ENCODE data around the gene ARPP19. TPM values are rescaled to one million over a fixed set of nuclear protein-coding genes. Genes with fewer than 3 reads are reported as not detected.
"Not testable (repeated sequence)": the region's sequence is repeated elsewhere in the genome, so short reads cannot be mapped to it uniquely, and the experiment has no call there.

ARPP19 gene
- total RNA-seq, 6 experiments from 2014 or later: 116 to 142 (median 126) TPM

DNA sequence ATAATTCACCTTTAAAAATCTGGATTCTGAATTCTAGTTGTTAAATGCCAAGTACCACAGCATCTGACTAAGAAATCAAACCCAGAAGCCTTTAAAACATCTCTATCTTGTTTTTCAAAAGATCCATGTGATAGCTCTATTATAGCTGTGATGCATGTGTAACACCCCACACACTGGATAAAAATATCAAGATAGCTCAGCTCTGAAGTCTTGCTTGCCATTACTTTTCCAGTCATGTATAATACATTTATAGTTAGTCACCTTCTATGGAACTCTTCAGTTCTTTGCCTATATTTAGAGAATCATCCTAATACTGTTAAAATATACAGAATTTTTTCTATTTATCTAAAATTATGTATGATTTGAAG lies 11.6 kb downstream of the ARPP19 start:
- H3K4me1 Mint-ChIP-seq (ENCODE audit: low read depth): peaks cover 60% of the 10 kb centered on the region
- DNase-seq: peak; percentile 15

DNA sequence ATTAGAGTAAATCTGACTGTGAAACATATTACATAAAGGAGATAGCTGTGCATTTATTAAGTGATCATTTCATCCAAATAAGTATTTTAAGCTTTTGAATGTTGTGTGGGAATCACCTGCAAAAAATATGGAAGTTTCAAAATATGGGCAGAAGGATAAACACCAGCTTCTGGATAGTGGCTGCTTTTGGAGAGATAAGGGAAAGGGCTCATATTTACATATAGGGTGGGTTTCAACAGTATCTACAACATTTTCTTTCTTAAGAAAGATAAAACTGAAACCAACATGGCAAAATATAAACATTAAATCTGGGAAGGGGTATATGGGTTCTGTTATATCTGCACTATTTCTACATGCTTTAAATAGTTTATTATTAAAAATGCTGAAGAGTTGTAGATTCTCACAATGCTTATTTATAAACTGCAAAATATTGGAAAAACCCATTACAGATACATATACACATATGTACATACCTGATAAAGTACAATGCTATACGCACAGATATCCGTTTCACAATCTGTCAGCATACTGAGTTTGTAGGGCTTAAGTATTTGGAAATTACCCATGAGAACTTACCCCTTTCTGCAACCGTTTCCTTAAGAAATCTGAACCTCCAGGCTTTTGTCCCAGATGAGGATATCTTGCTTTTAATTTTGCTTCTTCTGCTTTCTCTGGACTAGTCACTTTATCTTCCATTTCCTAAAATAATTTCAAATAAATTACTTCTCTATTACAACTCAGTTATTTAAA lies 12.1 kb downstream of the ARPP19 start:
- Mint-ChIP-seq H3K27me3 (ENCODE audit: insufficient read depth) (no peaks in the 10 kb centered on the region), H3K4me3 (no peak overlapping the region), H3K9me3 (no peaks in the 10 kb centered on the region), H3K4me1 (ENCODE audit: low read depth) (peaks cover 55% of the 10 kb centered on the region), H3K27ac (peak overlapping the region; percentile 75), H3K36me3 (ENCODE audit: low read depth) (peaks cover 18% of the 10 kb centered on the region)
- TF ChIP-seq, protein P1, sequence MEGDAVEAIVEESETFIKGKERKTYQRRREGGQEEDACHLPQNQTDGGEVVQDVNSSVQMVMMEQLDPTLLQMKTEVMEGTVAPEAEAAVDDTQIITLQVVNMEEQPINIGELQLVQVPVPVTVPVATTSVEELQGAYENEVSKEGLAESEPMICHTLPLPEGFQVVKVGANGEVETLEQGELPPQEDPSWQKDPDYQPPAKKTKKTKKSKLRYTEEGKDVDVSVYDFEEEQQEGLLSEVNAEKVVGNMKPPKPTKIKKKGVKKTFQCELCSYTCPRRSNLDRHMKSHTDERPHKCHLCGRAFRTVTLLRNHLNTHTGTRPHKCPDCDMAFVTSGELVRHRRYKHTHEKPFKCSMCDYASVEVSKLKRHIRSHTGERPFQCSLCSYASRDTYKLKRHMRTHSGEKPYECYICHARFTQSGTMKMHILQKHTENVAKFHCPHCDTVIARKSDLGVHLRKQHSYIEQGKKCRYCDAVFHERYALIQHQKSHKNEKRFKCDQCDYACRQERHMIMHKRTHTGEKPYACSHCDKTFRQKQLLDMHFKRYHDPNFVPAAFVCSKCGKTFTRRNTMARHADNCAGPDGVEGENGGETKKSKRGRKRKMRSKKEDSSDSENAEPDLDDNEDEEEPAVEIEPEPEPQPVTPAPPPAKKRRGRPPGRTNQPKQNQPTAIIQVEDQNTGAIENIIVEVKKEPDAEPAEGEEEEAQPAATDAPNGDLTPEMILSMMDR (IDR thresholded peaks at IDR 0.05): no peak
- no peak for DNase-seq

More for the DNA sequence above, 11.6 kb downstream of the ARPP19 start:
- Mint-ChIP-seq H3K36me3 (ENCODE audit: low read depth) (peaks cover 16% of the 10 kb centered on the region), H3K4me3 (no peak overlapping the region), H3K9me3 (no peaks in the 10 kb centered on the region), H3K27me3 (ENCODE audit: insufficient read depth) (no peaks in the 10 kb centered on the region), H3K27ac (peak overlapping the region; percentile 75)
- TF ChIP-seq, protein P1 (IDR thresholded peaks at IDR 0.05): no peak

DNA sequence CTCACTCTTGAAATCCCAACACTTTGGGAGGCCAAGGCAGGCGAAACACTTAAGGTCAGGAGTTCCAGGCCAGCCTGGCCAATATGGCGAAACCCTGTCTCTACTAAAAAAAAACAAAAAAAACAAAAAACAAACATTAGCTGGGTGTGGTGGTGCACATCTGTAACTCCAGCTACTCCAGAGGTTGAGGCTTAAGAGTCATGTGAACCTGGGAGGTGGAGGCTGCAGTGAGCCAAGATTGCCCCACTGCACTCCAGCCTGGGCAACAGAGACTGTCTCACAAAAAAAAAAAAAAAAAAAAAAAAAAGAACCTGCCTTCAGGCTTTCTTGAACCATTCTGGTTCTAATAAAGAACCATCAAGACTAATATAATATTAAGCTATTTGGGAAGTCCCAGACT lies 16.5 kb downstream of the ARPP19 start:
- H3K27me3 Mint-ChIP-seq (ENCODE audit: insufficient read depth): peaks cover 2% of the 10 kb centered on the region; the same call in 1 of the 2 replicates
- no peak for DNase-seq
- peaks cover 14% of the 10 kb centered on the region for H3K4me1 Mint-ChIP-seq (ENCODE audit: low read depth)
- peaks cover 31% of the 10 kb centered on the region for H3K36me3 Mint-ChIP-seq (ENCODE audit: low read depth)
- H3K27ac Mint-ChIP-seq: no peak overlapping the region
- TF ChIP-seq, protein P1 (IDR thresholded peaks at IDR 0.05): no peak
- no peaks in the 10 kb centered on the region for H3K9me3 Mint-ChIP-seq
- no peak overlapping the region for H3K4me3 Mint-ChIP-seq

DNA sequence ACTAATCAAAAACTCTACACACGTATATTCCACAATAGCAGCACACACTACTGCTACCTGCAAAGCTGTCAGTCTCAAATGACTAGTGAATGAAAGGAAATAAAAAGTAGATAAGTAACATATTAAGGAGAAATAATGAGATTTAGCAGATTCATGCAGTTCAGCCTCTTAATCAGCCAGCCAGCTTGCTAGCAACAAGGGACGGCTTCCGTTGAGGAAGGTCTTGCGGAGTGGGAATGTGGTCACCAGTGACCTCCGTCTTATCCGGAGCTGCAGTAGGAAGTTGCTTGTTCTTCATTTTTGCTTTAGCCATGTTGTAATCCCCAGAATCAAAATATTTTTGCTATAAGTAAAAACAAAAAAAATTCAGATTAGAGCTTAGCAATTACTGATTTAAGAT lies 17.1 kb downstream of the ARPP19 start:
- DNase-seq: no peak
- no peaks in the 10 kb centered on the region for H3K9me3 Mint-ChIP-seq
- TF ChIP-seq, protein P1 (IDR thresholded peaks at IDR 0.05): no peak
- H3K27ac Mint-ChIP-seq: no peak overlapping the region
- H3K36me3 Mint-ChIP-seq (ENCODE audit: low read depth): peaks cover 36% of the 10 kb centered on the region
- peaks cover 2% of the 10 kb centered on the region; the same call in 1 of the 2 replicates for H3K27me3 Mint-ChIP-seq (ENCODE audit: insufficient read depth)
- peaks cover 10% of the 10 kb centered on the region for H3K4me1 Mint-ChIP-seq (ENCODE audit: low read depth)
- no peak overlapping the region for H3K4me3 Mint-ChIP-seq

DNA sequence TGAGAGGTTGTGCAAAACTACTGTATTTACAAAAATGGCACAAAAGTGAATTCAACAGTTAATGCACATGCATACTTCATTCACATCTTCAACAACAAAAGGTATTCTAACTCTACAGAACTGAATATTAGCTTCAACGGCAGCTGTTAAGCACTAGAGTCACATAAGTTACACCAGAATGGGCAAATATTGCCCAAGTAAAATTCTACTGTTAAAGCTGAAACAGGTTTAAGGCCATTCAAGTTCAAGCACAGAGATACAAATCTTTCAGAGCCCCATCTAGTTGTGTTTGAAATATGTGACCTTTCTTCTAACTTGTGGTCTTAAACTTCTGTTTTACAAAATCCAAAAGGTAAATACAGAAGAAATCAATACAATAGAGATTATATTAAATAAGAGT lies 17.6 kb downstream of the ARPP19 start:
- H3K9me3 Mint-ChIP-seq; H3K4me3 Mint-ChIP-seq; H3K27me3 Mint-ChIP-seq (ENCODE audit: insufficient read depth); DNase-seq; H3K27ac Mint-ChIP-seq; H3K4me1 Mint-ChIP-seq (ENCODE audit: low read depth): not testable (repeated sequence)
- H3K36me3 Mint-ChIP-seq (ENCODE audit: low read depth): peaks cover 37% of the 10 kb centered on the region

DNA sequence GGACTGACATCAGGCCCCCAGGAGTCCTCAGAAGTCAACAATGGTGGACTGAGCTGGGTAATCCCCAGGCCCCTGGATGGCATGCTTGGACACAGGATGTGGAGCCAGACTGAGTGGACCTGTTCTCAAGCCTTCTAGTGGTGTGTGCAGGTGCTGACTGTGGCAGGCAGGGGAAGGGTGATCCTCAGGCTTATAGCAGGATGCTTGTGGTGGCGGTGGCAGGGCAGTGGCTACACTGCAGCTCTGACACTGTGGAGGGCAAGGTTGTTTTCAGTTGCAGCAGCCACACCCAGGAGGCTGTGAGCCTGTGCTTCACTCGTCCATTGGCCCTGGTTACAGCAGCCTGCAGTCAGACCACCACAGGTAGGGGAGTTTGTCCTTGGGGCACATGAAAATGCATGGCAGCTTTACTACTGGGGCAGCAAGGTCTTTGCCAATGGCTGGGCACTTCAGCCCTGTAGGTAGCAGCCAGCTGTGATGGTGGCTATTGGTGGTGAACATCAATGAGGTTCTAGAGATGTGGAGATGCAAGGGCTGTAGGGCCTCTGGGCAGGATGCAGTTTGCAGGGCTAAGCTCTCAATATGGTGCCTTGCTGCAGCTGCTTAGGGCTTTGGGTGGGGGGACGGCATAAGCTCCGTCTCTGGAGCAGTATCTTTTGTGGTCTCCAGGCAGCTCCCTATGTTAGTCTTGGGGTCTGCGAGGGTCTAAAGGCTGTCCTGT lies 22.6 kb downstream of the ARPP19 start:
- peaks cover 2% of the 10 kb centered on the region for H3K27me3 Mint-ChIP-seq (ENCODE audit: insufficient read depth)
- peaks cover 30% of the 10 kb centered on the region for H3K36me3 Mint-ChIP-seq (ENCODE audit: low read depth)
- no peak overlapping the region for H3K27ac Mint-ChIP-seq
- no peaks in the 10 kb centered on the region for H3K9me3 Mint-ChIP-seq
- no peak overlapping the region for H3K4me3 Mint-ChIP-seq
- no peak for DNase-seq
- peaks cover 4% of the 10 kb centered on the region; the same call in 1 of the 2 replicates for H3K4me1 Mint-ChIP-seq (ENCODE audit: low read depth)
- TF ChIP-seq, protein P1 (IDR thresholded peaks at IDR 0.05): no peak

All from HFFc6 (cell line).